ENCODE results near the gene USP40.
A peak's percentile ranks its signal among the peaks of the same experiment; 100 is the strongest.

Gene USP40

GRCh38 chr2:233444501-233444900 is 122.1 kb downstream of the USP40 start:
- DNase-seq (ENCODE audit: low read depth), result no peak

GRCh38 chr2:233443511-233444183 is 122.9 kb downstream of the USP40 start:
- DNase-seq (ENCODE audit: low read depth), result peak; percentile 54

GRCh38 chr2:233442028-233442310 is 124.6 kb downstream of the USP40 start:
- DNase-seq (ENCODE audit: low read depth), result no peak

- no peak for DNase-seq (ENCODE audit: low read depth)
Measured at GRCh38 chr2:233441161-233442027, 125.2 kb downstream of the USP40 start.

- DNase-seq (ENCODE audit: low read depth), result no peak
Measured at GRCh38 chr2:233440714-233441113, 125.9 kb downstream of the USP40 start.

GRCh38 chr2:233440314-233440713 is 126.3 kb downstream of the USP40 start:
- no peak for DNase-seq (ENCODE audit: low read depth)

- no peak for DNase-seq (ENCODE audit: low read depth)
Measured at GRCh38 chr2:233439191-233439590, 127.4 kb downstream of the USP40 start.

GRCh38 chr2:233438573-233439147 is 127.9 kb downstream of the USP40 start:
- DNase-seq (ENCODE audit: low read depth), result no peak

- no peak for DNase-seq (ENCODE audit: low read depth)
Measured at GRCh38 chr2:233437439-233437955, 129.1 kb downstream of the USP40 start.

GRCh38 chr2:233436691-233437438 is 129.7 kb downstream of the USP40 start:
- no peak for DNase-seq (ENCODE audit: low read depth)

- no peak for DNase-seq (ENCODE audit: low read depth)
Measured at GRCh38 chr2:233436191-233436581, 130.4 kb downstream of the USP40 start.

- no peak for DNase-seq (ENCODE audit: low read depth)
Measured at GRCh38 chr2:233435436-233436190, 131.0 kb downstream of the USP40 start.

- DNase-seq (ENCODE audit: low read depth), result no peak
Measured at GRCh38 chr2:233434666-233435330, 131.8 kb downstream of the USP40 start.

GRCh38 chr2:233433794-233434193 is 132.8 kb downstream of the USP40 start:
- no peak for DNase-seq (ENCODE audit: low read depth)

- no peak for DNase-seq (ENCODE audit: low read depth)
Measured at GRCh38 chr2:233433029-233433428, 133.6 kb downstream of the USP40 start.

GRCh38 chr2:233430651-233431050 is 135.9 kb downstream of the USP40 start:
- DNase-seq (ENCODE audit: low read depth), result no peak

- DNase-seq (ENCODE audit: low read depth), result no peak
Measured at GRCh38 chr2:233430081-233430480, 136.5 kb downstream of the USP40 start.

GRCh38 chr2:233429175-233429897 is 137.2 kb downstream of the USP40 start:
- no peak for DNase-seq (ENCODE audit: low read depth)

GRCh38 chr2:233428438-233428837 is 138.1 kb downstream of the USP40 start:
- DNase-seq (ENCODE audit: low read depth), result no peak

- no peak for DNase-seq (ENCODE audit: low read depth)
Measured at GRCh38 chr2:233428008-233428407, 138.6 kb downstream of the USP40 start.
